T47D (cell line): ENCODE results near the gene OR52K2.
"Not testable (repeated sequence)": the region's sequence is repeated elsewhere in the genome, so short reads cannot be mapped to it uniquely, and the experiment has no call there.

Experiments
- DNase-seq, 2 experiments: peaks; one replicate each; pipeline versions ENCODE4 v3.0.0 to v3.0.0-alpha.2; 2011 to 2012; ENCODE audit warnings: low read depth in 1 of 2, low spot score in 1 of 2
- JUND ChIP-seq: IDR thresholded peaks from 2 replicates; pipeline ENCODE4 v1.6.1; 2012; ENCODE audit warnings: low read depth
- in situ Hi-C: cut with HindIII; loops from 2 replicates; pipeline ENCODE4 v1.10.0; 2016; ENCODE audit warnings: low sequenced_read_pairs, low pct_unique_long_range_greater_than_20kb

The OR52K2 gene

GRCh38 chr11:4460151-4460550 is 11.1 kb downstream of the OR52K2 start:
- no peak for DNase-seq
- in situ Hi-C loops, result no loop called here
- TF ChIP-seq JUND, result no peak

GRCh38 chr11:4464216-4465159 is 15.4 kb downstream of the OR52K2 start:
- peak in 1 of 2 experiments; percentile 0 for DNase-seq
- TF ChIP-seq JUND, result no peak
- in situ Hi-C loops, result no loop called here

GRCh38 chr11:4465407-4465806 is 16.3 kb downstream of the OR52K2 start:
- TF ChIP-seq JUND, result no peak
- DNase-seq, result no peak
- in situ Hi-C loops, result no loop called here

GRCh38 chr11:4466131-4466870 is 17.2 kb downstream of the OR52K2 start:
- in situ Hi-C loops, result no loop called here
- no peak for DNase-seq

GRCh38 chr11:4466871-4467442 is 17.9 kb downstream of the OR52K2 start:
- in situ Hi-C loops, result no loop called here
- no peak for DNase-seq
- no peak for TF ChIP-seq JUND

More at GRCh38 chr11:4466131-4466870, 17.2 kb downstream of the OR52K2 start:
- no peak for TF ChIP-seq JUND

- TF ChIP-seq JUND, result no peak
- DNase-seq, result no peak
- in situ Hi-C loops, result no loop called here
Measured at GRCh38 chr11:4467811-4468606, 18.9 kb downstream of the OR52K2 start.

- DNase-seq, result no peak
- no peak for TF ChIP-seq JUND
- in situ Hi-C loops, result no loop called here
Measured at GRCh38 chr11:4479644-4480043, 30.5 kb downstream of the OR52K2 start.

- DNase-seq, result no peak
Measured at GRCh38 chr11:4480577-4481239, 31.6 kb downstream of the OR52K2 start.

GRCh38 chr11:4481240-4481582 is 32.1 kb downstream of the OR52K2 start:
- TF ChIP-seq JUND, result no peak
- in situ Hi-C loops, result no loop called here
- DNase-seq, result no peak

More at GRCh38 chr11:4480577-4481239, 31.6 kb downstream of the OR52K2 start:
- in situ Hi-C loops, result no loop called here
- no peak for TF ChIP-seq JUND

- TF ChIP-seq JUND, result no peak
- in situ Hi-C loops, result no loop called here
- no peak for DNase-seq
Measured at GRCh38 chr11:4482445-4482844, 33.4 kb downstream of the OR52K2 start, which contains the start of gene OR52K1. Gene OR52K1, plus strand, starts transcription at chr11:4482646. Its CDS starts 6,255 bp downstream, at chr11:4488901.

- in situ Hi-C loops, result no loop called here
- TF ChIP-seq JUND, result no peak
- no peak for DNase-seq
Measured at GRCh38 chr11:4484310-4484709, 35.2 kb downstream of the OR52K2 start.

GRCh38 chr11:4491405-4491804 is 42.3 kb downstream of the OR52K2 start:
- in situ Hi-C loops, DNase-seq: not testable (repeated sequence)
